ENCODE measurements around the gene ADAMTS2. TPM values are rescaled to one million over a fixed set of nuclear protein-coding genes. Genes with fewer than 3 reads are reported as not detected.

ADAMTS2 gene
- total and polyA plus RNA-seq, 2 of the 8 experiments (the other 6 are each of a cell fraction or from before 2014, with no cell fraction given): 6.6 to 7.3 TPM

DNA sequence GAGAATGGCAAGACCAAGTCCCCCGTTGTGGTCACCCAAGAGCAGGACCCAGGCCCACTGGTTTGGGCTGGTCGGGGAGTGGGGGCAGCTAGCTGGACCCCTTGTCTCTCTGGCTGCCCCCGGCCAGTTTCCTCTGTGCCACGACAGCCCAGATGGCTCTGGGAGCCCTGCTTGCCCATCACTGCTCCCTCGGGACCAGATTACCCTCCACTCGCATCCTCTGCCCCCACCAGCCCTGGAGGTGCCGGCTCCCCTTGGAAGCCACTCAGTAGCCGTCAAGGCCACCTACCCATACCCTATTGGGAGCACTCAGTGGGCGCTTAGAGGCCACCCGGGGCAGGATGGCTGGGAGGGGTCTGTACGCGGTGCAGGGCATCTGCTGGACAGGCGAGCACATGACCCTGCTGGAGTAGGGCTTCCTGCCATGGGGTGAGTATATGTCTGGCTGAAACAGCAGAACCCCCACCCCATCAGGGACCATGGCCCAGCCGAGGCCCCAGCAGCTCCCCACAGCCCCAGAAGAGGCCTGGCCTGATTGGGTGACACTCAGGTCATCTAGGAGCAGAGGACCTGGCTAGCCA lies 215.1 kb downstream of the ADAMTS2 start (continued):
- TF ChIP-seq, protein P1, sequence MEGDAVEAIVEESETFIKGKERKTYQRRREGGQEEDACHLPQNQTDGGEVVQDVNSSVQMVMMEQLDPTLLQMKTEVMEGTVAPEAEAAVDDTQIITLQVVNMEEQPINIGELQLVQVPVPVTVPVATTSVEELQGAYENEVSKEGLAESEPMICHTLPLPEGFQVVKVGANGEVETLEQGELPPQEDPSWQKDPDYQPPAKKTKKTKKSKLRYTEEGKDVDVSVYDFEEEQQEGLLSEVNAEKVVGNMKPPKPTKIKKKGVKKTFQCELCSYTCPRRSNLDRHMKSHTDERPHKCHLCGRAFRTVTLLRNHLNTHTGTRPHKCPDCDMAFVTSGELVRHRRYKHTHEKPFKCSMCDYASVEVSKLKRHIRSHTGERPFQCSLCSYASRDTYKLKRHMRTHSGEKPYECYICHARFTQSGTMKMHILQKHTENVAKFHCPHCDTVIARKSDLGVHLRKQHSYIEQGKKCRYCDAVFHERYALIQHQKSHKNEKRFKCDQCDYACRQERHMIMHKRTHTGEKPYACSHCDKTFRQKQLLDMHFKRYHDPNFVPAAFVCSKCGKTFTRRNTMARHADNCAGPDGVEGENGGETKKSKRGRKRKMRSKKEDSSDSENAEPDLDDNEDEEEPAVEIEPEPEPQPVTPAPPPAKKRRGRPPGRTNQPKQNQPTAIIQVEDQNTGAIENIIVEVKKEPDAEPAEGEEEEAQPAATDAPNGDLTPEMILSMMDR (IDR thresholded peaks at IDR 0.05; ENCODE audit: control extremely low read depth in 1 of 3, insufficient read depth in 1 of 3, low read depth in 1 of 3, low read length in 3 of 3): no peak
- TF ChIP-seq ZNF274 (IDR thresholded peaks at IDR 0.05; ENCODE audit: borderline replicate concordance, extremely low read depth, low read length) (no peak), RFX5 (IDR thresholded peaks at IDR 0.05; ENCODE audit: borderline replicate concordance, low read depth, low read length) (no peak), EGR1 (IDR thresholded peaks at IDR 0.05; ENCODE audit: borderline replicate concordance, low read depth, low read length) (no peak), TCF12 (IDR thresholded peaks at IDR 0.05; ENCODE audit: low read depth, low read length) (no peak), FOSL1 (IDR thresholded peaks at IDR 0.05; ENCODE audit: insufficient read depth, low read depth, low read length) (no peak)
